Measurements from ENCODE around the gene NOL3. TPM values are rescaled to one million over a fixed set of nuclear protein-coding genes. Genes with fewer than 3 reads are reported as not detected.
A peak's percentile ranks its signal among the peaks of the same experiment; 100 is the strongest.

Gene NOL3
- total RNA-seq, 1 donor = 10.1 TPM

- no peak for TF ChIP-seq CTCF (IDR thresholded peaks at IDR 0.05; ENCODE audit: insufficient read depth, low read length)
- peak overlapping the region; percentile 65 for H3K4me3 ChIP-seq (ENCODE audit: low read depth, low read length)
- DNase-seq (ENCODE audit: low read depth) = peak; percentile 43
Measured at GRCh38 chr16:67170949-67171649, 761 bp downstream of the NOL3 start.

GRCh38 chr16:67173323-67173722, 3.0 kb downstream of the NOL3 start:
- TF ChIP-seq CTCF (IDR thresholded peaks at IDR 0.05; ENCODE audit: insufficient read depth, low read length) = no peak
- peak overlapping the region; percentile 55 for H3K4me3 ChIP-seq (ENCODE audit: low read depth, low read length)
- no peak for DNase-seq (ENCODE audit: low read depth)

- peak; percentile 72 for DNase-seq (ENCODE audit: low read depth)
Measured at GRCh38 chr16:67173808-67174705, 3.7 kb downstream of the NOL3 start.

GRCh38 chr16:67174706-67175231, 4.4 kb downstream of the NOL3 start:
- no peak for TF ChIP-seq CTCF (IDR thresholded peaks at IDR 0.05; ENCODE audit: insufficient read depth, low read length)
- no peak for DNase-seq (ENCODE audit: low read depth)
- peak overlapping the region; percentile 55 for H3K4me3 ChIP-seq (ENCODE audit: low read depth, low read length)

More at GRCh38 chr16:67173808-67174705, 3.7 kb downstream of the NOL3 start:
- H3K4me3 ChIP-seq (ENCODE audit: low read depth, low read length) = peak overlapping the region; percentile 55
- TF ChIP-seq CTCF (IDR thresholded peaks at IDR 0.05; ENCODE audit: insufficient read depth, low read length) = peak; percentile 14

- no peak overlapping the region for H3K4me3 ChIP-seq (ENCODE audit: low read depth, low read length)
- TF ChIP-seq CTCF (IDR thresholded peaks at IDR 0.05; ENCODE audit: insufficient read depth, low read length) = no peak
- no peak for DNase-seq (ENCODE audit: low read depth)
Measured at GRCh38 chr16:67176662-67177061, 6.3 kb downstream of the NOL3 start.

GRCh38 chr16:67177743-67178699, 7.7 kb downstream of the NOL3 start:
- peak; percentile 26 for TF ChIP-seq CTCF (IDR thresholded peaks at IDR 0.05; ENCODE audit: insufficient read depth, low read length)
- no peak for DNase-seq (ENCODE audit: low read depth)
- peak overlapping the region; percentile 40 for H3K4me3 ChIP-seq (ENCODE audit: low read depth, low read length)

All from fibroblast of the aortic adventitia (primary cell).